Right hindlimb (tissue), 1 donor: ENCODE results near the gene TRAF5.
A peak's percentile ranks its signal among the peaks of the same experiment; 100 is the strongest.
"Not testable (repeated sequence)": the region's sequence is repeated elsewhere in the genome, so short reads cannot be mapped to it uniquely, and the experiment has no call there.

Experiments used
- DNase-seq: peaks from one replicate; pipeline ENCODE4 v3.0.0-alpha.2; 2018

Gene TRAF5

GRCh38 chr1:211381481-211382181, 55.0 kb downstream of the TRAF5 start:
- DNase-seq = no peak

- DNase-seq = no peak
Measured at GRCh38 chr1:211382182-211382713, 55.6 kb downstream of the TRAF5 start.

GRCh38 chr1:211382714-211383480, 56.3 kb downstream of the TRAF5 start:
- DNase-seq = peak; percentile 97

- no peak for DNase-seq
Measured at GRCh38 chr1:211384524-211384923, 57.9 kb downstream of the TRAF5 start.

- DNase-seq = no peak
Measured at GRCh38 chr1:211386921-211387320, 60.3 kb downstream of the TRAF5 start.

- DNase-seq = not testable (repeated sequence)
Measured at GRCh38 chr1:211390829-211391228, 64.2 kb downstream of the TRAF5 start.

- DNase-seq = no peak
Measured at GRCh38 chr1:211393203-211393602, 66.6 kb downstream of the TRAF5 start.

- DNase-seq = not testable (repeated sequence)
Measured at GRCh38 chr1:211398266-211398930, 71.8 kb downstream of the TRAF5 start.

- not testable (repeated sequence) for DNase-seq
Measured at GRCh38 chr1:211399851-211400393, 73.3 kb downstream of the TRAF5 start.

- not testable (repeated sequence) for DNase-seq
Measured at GRCh38 chr1:211401751-211402150, 75.1 kb downstream of the TRAF5 start.

- not testable (repeated sequence) for DNase-seq
Measured at GRCh38 chr1:211406086-211406485, 79.5 kb downstream of the TRAF5 start.

GRCh38 chr1:211407749-211408148, 81.1 kb downstream of the TRAF5 start:
- not testable (repeated sequence) for DNase-seq

GRCh38 chr1:211411639-211412038, 85.0 kb downstream of the TRAF5 start:
- no peak for DNase-seq

GRCh38 chr1:211415700-211416099, 89.1 kb downstream of the TRAF5 start:
- no peak for DNase-seq

GRCh38 chr1:211416246-211416627, 89.6 kb downstream of the TRAF5 start:
- DNase-seq = peak; percentile 52

- peak; percentile 51 for DNase-seq
Measured at GRCh38 chr1:211416628-211417323, 90.1 kb downstream of the TRAF5 start.

- no peak for DNase-seq
Measured at GRCh38 chr1:211420389-211420788, 93.8 kb downstream of the TRAF5 start.

GRCh38 chr1:211420845-211421454, 94.3 kb downstream of the TRAF5 start:
- DNase-seq = no peak

GRCh38 chr1:211424018-211424417, 97.4 kb downstream of the TRAF5 start:
- no peak for DNase-seq
